Muscle of back (tissue), 11 donors: ENCODE data around the gene PPP3CA. TPM values are rescaled to one million over a fixed set of nuclear protein-coding genes. Genes with fewer than 3 reads are reported as not detected.
"Not testable (repeated sequence)": the region's sequence is repeated elsewhere in the genome, so short reads cannot be mapped to it uniquely, and the experiment has no call there.

Experiments
- DNase-seq, 3 donors: peaks; one replicate each; pipeline versions ENCODE4 v3.0.0 to v3.0.0-alpha.2; 2013
- polyA plus RNA-seq, 10 donors: library from polyadenylated mRNA; unstranded; fragments of 120-200 nt; gene quantifications; one replicate each; pipeline ENCODE4 v1.2.1, GENCODE V29; 2013; ENCODE audit not compliant: insufficient read length in 10 of 10

Gene PPP3CA
- polyA plus RNA-seq, 10 donors = 29.1 to 38.0 (median 31.7) TPM

DNA sequence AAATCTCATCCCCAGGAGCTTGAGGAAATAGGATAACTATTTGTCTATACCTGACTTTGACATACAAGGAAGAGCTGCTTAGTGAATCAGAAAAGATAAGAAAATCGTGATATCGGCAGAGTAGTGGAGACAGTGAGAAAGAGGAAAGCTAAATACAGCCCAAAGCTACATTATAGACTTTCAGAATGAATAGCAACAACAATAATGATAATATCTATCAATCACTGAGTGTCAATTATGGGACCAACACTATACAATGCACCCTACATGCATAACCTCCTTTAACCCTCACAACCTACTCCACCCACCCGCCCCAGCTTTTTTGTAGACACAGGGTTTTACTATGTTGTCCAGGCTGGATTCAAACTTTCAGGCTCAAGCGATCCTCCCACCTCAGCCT lies 205.1 kb downstream of the PPP3CA start:
- no peak for DNase-seq

DNA sequence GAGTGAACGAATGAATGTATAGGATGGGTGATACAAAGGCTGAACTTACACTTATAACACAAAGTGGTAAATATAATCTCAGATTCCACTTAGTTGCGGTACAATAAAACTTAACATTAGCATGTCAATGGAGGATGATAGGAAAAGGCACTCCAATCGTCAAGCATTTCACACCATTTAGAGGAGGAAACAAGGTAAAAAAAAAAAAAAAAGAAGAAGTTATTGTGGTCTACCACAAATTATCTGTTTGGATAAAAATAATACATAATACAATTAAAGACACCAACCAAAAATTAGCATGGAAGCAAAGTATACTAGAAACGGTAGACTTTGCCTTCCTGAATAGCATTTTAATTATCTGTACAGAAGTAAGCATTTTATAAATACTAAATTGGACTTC lies 205.5 kb downstream of the PPP3CA start:
- no peak for DNase-seq

DNA sequence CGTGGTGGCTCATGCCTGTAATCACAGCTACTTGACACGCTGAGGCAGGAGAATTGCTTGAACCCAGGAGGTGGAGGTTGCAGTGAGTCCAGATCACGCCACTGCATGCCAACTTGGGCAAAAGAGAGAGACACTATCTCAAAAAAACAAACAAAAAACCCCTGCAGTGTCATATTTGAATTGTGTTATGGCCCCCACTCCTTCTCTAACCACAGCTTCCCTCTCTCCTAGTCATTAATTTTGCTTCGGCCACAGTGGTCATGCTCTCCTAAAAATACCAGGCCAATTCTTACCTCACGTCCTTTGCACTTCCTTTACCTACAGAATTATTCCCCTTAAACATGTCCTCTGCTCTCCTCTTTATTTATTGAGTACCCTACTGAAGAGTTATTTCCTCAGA lies 206.1 kb downstream of the PPP3CA start:
- no peak for DNase-seq

DNA sequence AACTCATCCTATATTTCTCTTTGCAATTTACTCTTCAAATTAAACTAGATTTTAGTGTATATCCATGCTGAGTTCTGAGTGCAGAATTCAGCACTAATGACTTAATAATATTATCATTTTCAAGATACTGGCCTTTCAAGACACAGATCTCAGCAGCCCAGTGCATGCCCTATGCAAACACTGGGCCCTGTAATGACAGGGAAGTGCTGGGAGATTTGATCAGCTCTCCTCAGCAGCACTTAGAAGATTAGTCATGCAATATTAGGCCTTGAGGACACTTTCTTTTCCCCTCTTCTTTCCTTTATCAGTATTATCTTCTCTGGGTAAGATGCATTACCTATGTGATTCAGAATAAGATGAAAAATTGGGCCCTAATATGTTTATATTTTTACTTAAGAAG lies 207.1 kb downstream of the PPP3CA start:
- no peak for DNase-seq

DNA sequence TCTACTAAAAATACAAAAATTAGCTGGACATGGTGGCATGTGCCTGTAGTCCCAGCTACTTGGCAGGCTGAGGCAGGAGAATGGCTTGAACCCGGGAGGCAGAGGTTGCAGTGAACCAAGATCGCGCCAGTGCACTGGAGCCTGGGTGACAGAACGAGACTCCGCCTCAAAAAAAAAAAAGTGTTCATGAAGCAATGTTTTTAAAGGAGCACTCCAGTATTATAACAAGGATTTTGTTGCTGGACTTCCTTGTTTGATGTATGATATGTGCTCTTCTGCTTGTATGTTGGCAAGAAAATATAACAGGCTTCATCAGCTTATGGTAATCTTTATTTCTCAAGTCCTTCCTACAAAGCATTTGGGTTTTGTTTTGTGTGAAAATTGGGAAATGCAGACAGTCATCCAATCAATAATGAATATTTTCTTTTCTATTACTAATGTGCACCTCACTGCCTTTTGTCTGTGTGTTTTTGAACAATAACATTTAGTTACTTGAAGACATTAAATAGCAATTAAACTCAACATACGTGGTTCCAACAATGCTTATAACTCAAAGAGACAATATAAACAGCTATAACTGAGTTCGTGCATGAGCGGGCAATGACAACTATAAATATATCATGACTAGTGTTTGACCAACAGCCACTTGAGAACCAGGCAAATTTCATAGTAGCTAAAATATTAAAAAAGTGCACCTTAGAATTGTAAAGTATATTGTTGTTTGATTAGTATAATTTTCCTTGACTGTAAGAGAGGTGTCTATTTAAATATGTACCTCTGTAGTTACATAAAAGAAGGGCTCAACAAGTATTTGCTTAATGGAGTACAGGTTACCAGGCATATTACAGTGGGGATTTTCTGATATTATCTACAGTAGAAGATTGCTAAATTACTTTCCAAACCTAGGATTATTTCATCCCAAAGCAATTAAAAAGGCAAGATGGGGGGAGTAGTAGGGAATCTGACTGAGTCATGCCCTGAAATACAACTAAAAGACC lies 210.7 kb downstream of the PPP3CA start:
- DNase-seq = no peak

DNA sequence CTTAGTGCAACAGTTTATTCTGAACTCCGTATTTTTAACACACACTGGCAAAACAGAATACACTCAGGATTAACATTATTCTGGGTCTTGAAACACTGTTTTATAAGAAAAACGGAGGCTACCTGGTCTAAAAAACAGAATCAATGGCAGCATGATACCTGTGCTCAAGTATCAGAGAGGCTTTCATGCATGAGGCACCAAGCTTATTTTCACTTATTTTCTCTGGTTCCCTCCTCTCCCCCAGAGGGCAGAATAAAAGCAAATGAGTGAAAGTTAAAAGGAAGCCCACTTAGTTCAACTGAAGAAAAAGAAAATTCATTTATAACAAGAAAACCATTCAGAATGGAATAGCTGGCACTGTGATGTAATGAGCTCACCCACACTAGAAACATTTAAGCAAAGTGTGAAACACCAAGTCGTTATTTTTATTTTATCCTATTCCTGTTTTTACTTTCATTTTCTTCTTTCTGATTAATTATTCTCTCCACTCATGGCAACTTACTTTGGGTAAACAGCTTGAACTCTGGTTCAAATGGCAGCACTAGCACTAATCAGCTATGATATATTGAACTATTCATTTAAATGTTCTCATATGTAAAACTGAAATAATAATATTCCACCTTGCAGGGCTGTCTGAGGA lies 211.8 kb downstream of the PPP3CA start:
- no peak for DNase-seq

DNA sequence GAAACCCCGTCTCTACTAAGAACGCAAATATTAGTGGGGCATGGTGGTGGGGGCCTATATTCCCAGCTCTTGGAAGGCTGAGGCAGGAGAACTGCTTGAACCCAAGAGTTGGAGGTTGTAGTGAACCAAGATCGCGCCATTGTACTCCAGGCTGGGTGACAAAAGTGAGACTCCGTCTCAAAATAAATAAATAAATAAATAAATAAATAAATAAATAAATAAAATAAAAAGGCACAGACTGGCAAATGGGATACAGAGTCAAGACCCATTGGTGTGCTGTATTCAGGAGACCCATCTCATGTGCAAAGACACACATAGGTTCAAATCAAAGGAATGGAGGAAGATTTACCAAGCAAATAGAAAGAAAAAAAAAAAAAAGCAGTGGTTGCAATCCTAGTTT lies 216.3 kb downstream of the PPP3CA start:
- DNase-seq = not testable (repeated sequence)

DNA sequence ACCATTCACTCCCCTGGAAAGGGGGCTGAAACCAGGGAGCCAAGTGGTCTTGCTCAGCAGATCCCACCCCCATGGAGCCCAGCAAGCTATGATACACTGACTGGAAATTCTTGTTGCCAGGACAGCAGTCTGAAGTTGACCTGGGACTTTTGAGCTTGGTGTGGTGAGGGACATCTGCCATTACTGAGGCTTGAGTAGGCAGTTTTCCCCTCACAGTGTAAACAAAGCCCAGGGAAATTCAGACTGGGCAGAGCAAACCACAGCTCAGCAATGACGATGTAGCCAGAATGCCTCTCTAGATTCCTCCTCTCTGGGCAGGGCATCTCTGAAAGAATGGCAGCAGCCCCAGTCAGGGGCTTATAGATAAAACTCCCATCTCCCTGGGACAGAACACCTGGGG lies 218.4 kb downstream of the PPP3CA start:
- DNase-seq = not testable (repeated sequence)

DNA sequence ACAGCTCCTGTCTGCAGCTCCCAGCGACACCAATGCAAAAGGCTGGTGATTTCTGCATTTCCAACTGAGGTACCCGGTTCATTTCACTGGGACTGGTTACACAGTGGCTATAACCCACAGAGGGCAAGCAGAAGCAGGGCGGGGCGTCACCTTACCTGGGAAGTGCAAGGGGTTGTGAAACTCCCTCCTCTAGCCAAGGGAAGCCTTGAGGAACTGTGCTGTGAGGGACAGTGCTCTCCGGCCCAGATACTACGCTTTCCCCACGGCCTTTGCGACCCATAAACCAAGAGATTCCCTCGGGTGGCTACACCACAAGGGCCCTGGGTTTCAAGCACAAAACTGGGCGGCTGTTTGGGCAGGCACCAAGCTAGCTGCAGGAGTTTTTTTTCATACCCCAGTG lies 218.9 kb downstream of the PPP3CA start:
- DNase-seq = no peak

DNA sequence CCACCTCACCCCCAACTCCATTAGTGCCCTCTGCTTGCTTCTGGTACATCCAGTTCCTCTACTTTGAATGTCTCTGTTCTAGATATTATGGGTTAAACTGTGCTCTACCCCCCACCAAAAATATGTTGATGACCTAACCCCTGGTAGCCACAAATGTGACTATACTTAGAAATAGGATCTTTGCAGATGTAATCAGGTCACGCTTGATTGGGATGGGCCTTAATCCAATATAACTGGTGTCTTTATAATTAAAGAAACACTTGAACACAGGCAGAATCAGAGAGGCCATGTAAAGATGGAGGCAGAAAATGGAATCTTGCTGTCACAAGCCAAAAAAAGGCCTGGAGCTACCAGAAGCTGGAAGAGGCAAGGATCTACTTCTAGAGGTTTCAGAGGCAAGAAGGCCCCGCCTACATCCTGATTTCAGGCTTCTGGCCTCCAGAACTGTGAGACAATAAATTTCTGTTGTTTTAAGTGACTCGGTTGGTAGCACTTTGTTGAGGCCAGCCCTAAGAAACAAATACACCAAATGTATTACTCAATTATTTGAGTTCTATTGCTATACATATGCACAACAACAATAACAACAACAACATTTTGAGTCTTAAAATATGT lies 220.0 kb downstream of the PPP3CA start:
- DNase-seq = no peak

DNA sequence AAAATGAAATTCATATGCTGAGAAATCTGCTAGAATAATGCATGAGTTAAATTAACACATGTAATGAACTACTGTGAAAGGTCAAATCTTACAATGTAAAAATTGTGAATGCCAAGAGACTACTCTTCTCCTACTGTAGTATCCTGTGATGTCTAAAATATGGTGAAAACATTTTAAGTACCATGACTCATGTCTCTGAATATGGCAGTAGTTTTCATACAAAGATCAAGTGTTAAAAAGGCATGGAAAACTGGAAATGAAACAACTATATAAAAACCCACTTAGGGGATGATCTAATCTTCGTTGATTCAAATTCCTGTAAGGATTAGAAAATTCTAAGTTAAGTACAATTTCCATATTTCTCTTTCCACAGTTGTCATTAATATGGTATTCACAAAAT lies 221.3 kb downstream of the PPP3CA start:
- DNase-seq = peak; percentile 41 to 66 (median 50)

DNA sequence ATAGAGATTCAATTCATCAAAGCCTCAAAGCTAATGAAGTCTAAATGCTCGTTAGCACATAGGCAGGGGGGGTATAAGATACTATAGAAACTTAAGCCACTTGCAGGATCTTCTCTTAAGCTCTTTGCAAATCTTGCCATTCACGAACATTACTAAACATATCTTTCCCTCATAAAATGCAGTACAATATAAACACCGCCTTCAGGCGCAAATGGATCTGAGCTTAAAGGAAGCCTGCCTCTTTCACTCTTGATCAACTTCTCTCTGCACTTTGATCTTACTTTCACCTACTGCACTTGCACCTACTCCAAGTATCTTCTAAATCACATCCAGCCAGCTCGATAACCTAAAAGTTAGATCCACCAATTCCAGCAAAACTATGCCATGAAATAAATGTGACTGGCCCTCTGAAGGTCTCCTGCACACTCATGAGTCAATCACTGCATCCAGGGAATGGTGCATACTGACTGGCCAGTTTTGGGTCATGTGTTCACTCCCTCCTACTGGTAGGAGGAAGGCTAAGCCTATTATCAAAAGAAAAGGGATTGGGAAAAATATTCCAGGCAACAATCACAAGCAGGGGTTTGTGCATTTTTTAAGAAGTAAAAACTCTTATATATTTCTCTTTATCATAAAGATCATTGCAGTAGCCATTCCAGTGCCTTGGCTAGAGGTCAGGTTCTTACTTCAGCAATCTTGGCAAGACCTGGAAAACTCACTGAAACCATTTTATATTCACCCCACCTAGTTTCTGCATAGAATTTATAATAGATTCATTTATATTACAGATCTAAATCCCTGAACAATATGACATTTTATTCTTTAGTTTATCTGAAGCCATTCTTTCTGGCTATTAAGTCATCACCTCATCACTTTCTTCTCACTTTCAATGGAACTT lies 222.0 kb downstream of the PPP3CA start:
- peak in 2 of 3 donors; percentile 35 to 57 for DNase-seq

DNA sequence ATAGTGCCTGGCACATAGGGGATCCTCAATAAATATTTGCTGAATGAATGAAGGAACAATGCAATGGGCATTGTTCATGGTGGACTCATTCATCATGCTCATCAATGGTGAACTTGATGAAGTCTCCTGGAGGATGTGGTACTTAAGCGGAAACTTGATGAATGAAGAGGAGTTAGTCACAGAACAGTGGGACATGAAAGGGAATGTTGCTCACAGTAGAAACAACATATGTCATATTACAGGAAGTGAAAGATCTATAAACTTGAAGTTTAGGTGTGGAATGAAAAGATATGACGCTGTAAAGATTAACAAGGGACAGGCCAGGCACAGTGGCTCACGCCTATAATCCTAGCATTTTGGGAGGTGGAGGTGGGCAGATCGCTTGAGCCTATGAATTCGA lies 224.1 kb downstream of the PPP3CA start:
- no peak for DNase-seq

DNA sequence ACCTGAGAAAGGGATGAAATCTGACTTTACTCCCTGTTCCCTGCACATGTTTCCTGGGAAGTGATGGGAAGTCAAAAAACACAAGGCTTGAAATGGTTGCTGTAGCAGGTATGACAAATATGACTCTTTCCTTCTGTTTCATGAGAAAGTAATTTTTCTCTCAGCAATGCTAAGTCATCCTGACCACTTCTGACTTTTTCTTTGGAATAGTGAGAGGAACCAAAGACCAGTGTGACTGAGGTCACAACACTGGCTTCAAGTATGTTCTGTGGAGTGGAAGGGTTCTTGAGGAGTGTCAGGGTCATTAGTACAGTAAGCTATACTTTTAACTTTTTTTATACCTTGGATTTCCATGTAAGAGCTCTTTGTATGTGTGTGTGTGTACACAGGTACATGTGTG lies 225.3 kb downstream of the PPP3CA start:
- no peak for DNase-seq

DNA sequence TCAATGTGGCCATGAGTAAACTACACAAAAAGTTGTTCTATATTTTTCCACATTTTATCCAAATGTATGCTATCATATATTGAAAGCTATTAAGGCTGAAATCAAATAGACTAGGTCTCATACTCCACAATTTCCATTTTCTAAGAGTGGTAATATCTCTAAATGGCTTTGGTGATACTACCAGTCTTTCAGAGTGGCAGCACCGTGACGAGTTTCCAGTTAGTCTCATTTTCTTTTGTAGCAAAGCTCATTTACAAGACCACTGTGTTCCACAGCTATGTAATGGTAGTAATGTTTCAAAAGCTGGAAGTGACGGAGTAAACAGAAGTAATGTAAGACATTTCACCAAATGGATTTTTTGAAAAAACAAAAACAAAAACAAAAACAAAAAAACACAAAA lies 228.2 kb downstream of the PPP3CA start:
- no peak for DNase-seq

DNA sequence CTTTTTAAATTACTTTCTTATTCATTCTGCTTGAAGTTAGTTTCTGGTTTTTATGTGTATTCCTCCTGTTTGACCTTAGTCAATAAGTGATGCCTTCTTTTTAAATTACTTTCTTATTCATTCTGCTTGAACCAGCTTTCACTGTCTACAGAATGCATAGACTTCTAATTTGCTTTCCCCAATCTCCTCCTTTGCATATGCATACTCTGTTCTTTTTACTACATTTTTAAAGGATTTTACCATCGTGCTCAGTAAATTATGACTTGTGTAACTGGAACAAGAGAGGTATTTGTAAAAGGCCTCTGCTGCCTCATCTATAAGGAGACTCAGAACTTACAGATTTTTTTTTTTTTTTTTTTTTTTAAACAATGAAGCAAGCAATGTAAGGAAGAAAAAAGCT lies 228.7 kb downstream of the PPP3CA start:
- no peak for DNase-seq

DNA sequence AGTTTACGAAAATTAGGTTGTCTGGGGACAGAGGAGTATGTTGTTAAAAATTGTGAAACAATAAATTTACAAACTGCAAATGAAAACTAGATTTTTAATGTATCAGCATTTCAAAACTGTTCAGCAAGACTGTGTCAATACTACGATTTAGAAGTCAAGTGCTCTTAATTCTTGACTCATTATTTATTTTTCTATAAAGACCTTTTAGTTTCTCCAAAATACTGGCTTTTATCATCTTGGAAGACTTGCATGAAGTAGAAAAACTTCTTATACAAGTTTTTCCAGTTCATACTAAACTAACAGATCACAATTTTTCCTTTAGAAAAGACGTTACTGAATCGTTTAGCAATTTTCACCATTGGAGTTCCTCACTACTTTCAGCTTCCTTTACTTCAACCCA lies 231.4 kb downstream of the PPP3CA start:
- DNase-seq = no peak

DNA sequence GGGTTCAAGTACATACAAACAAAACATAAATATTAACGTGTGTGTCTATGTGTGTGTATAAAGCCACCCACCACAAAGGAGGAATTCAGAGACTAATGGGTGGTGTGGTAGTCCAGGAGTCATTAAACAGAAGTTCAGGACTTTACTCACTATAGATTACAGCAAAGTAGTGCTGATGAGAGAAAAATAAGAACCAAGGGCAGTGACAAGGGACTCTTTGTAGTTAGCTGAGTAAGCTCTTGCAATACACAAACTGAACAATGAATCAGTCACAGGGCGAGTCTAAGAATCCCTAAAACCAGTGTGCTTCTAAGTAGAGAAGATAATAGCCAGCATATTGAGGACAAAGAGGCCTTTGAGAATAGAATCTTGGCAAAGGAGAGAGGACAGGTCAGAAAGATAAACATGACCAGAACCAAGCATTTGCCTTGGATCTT lies 232.4 kb downstream of the PPP3CA start:
- no peak for DNase-seq

DNA sequence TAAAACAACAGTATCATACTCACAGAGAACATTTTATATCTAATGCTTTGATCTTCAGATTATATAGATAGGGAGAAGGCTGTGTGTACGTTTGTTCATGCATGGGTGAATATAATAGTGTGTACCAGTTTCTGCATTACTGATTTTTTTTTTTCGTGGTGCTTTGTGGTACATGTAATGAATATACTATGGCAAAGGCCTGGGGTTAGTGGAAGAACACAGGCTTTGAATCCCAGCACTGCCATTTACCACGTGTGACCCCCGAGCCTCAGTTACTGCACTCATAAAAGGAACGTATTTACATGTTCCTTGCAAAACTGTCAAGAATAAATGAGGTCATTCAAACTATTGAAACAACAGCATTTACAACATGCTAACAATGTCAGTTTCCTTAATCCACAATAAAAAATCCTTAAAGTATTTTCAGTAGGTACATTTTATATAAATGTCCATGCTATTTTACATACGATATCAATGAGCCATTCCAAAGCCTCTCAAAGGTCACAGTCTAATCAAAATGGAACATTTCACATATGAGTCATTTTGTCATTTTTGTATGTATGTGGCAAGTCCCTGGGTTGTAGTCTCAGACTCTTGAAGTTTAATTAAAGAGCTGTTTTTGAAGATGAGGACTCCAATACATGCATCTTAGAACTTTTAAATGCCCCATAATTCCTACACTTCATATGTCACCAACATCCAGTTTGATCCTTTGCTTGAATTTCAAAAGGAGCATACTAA lies 242.8 kb downstream of the PPP3CA start:
- DNase-seq = no peak

DNA sequence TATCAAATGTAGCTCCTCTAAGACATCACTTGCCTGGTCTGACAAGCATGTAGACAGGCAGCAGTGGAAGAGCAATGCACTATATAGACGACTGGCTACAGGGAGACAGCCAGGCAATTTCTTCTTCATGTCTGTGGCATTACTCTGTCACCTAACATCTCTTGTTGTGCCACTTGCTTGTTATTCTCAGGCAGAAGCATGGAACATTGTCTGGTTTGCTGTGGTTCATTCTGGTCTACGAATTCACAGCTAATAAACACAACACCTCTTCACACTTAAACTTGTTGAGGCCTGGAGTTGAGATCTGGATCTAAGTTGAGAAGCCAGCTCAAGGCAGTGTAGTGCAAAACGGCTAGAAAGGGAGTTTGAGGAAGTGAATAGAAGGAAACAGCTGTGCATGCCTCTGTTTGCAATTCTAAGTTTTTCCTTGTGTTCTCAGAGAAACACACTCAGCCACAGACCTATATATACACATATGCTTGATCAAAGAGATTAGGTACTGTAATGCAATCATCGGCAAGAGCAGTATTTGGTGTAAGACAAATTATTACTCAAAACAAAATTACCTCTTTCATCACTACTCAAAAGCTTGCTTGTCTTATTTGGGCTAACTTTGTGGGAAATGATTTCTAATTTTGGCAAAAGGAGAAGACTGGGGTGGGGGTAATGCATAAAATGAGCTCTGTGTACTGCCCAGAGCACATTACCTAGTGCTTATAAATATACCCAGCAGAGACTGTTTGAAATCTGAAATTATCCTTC lies 243.8 kb downstream of the PPP3CA start:
- peak in 1 of 3 donors; percentile 61 for DNase-seq
